AG04450 (cell line): ENCODE data around the gene FSCN2. TPM values are rescaled to one million over a fixed set of nuclear protein-coding genes. Genes with fewer than 3 reads are reported as not detected.

Source experiments
- CTCF ChIA-PET: fragments of 300-600, 350-600 bp; formaldehyde crosslinking; extraction: SDS; loops from one replicate; lab custom pipeline; 2022; ENCODE audit warnings: antibody characterized with exemption, inconsistent platforms; lab: Charles Lee
- POLR2A ChIA-PET: fragments of 350-600 bp; formaldehyde crosslinking; extraction: SDS; loops from one replicate; lab custom pipeline; 2021; ENCODE audit warnings: antibody characterized with exemption, inconsistent platforms; lab: Yijun Ruan, JAX
- DNase-seq: peaks from one replicate; pipeline ENCODE4 v3.0.0-alpha.2; 2011; ENCODE audit warnings: low read depth, low spot score
- H3K27ac ChIP-seq: one replicate; pipeline ENCODE4 v1.5.1; 2012; ENCODE audit warnings: low read depth, low read length, control low read depth
- H3K27me3 ChIP-seq: one replicate; pipeline ENCODE4 v1.6.0; 2012; ENCODE audit warnings: low read length; ENCODE audit not compliant: control insufficient read depth, insufficient read depth
- H3K4me3 ChIP-seq: 2 replicates; pipeline ENCODE4 v1.5.1; 2011; ENCODE audit warnings: mild to moderate bottlenecking, low read depth, low read length, control low read depth
- H3K9me3 ChIP-seq: 2 replicates; pipeline ENCODE4 v1.5.1; 2012; ENCODE audit warnings: low read length; ENCODE audit not compliant: control insufficient read depth, insufficient read depth
- CTCF ChIP-seq: IDR thresholded peaks from 2 replicates; pipeline ENCODE4 v1.5.1; 2011; ENCODE audit warnings: low read depth, low read length, control low read depth, inconsistent platforms
- polyA plus RNA-seq: library from polyadenylated mRNA; depleted of rRNA; stranded (reverse); fragments of >200 nt; gene quantifications from 2 replicates; pipeline ENCODE4 v1.2.3, GENCODE V29; 2011

FSCN2 gene
- polyA plus RNA-seq, 1 experiment: 0.26 TPM

GRCh38 chr17:81502471-81503017, 25.6 kb upstream of the FSCN2 start:
- no peaks in the 10 kb centered on the region for H3K27me3 ChIP-seq
- no peak overlapping the region for H3K27ac ChIP-seq
- ChIA-PET POLR2A (interaction anchor here (0.6 to 1.8 kb wide), 2 partner anchors 10 to 111 kb away, joined by 4 to 6 read pairs; partner anchors contain the start of gene ACTG1), CTCF (interaction anchor here (1.1 kb wide), 1 partner anchor 247 kb away, joined by 3 read pairs; no protein-coding TSS in a partner anchor)
- no peaks in the 10 kb centered on the region; the same call in 1 of the 2 replicates for H3K9me3 ChIP-seq
- TF ChIP-seq CTCF: no peak
- no peak for DNase-seq
- H3K4me3 ChIP-seq: no peak overlapping the region

DNA sequence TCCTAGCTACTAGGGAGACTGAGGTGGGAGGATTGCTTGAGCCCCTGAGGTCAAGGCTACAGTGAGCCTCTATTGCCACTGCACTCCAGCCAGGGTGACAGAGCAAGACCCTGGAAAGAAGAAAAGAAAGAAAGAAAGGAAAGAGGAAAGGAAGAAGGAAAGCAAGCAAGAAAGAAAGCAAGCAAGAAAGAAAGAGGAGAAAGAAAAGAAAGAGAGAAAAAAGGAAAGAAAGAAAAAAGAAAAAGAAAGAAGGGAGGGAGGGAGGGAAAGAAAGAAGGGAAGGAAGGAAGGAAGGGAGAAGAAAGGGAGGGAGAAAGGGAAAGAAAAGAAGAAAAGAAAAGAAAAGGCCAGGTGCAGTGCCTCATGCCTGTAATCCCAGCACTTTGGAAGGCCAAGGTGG, 24.6 kb upstream of the FSCN2 start:
- Histone ChIP-seq H3K9me3 (no peaks in the 10 kb centered on the region; the same call in 1 of the 2 replicates), H3K4me3 (no peak overlapping the region), H3K27me3 (no peaks in the 10 kb centered on the region), H3K27ac (no peak overlapping the region)
- POLR2A ChIA-PET: no interaction called here
- no peak for DNase-seq
- CTCF ChIA-PET: no interaction called here
- no peak for TF ChIP-seq CTCF

DNA sequence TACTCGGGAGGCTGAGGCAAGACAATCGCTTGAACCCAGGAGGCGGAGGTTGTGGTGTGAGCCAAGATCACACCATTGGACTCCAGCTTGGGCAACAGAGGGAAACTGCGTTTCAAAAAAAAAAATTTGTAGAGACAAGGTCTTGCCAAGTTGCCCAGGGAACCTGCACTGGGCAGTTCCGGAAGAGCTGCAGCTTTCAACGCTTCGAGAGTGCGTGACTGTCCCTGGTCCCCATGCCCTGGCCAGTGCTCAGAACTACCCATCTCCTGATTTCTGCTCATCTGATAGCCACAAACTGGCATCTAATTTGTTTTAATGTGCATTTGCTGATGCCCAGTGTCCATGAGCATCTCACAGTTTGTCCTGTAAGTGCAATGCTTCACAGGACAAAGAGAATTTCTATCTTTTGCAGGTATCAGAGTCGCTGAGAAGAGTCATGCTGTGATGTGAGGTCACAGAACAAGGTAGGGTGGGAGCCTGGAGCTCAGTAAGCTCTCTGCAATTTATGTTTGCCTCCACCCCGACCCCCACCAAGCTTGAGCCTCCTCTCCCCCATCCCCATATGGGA, 19.5 kb upstream of the FSCN2 start:
- CTCF ChIA-PET: interaction anchor here (0.7 to 1.2 kb wide), 2 partner anchors 24 to 216 kb away, joined by 3 to 5 read pairs; no protein-coding TSS in a partner anchor
- Histone ChIP-seq H3K4me3 (peak overlapping the region; percentile 96), H3K27ac (peak overlapping the region; percentile 52), H3K9me3 (no peaks in the 10 kb centered on the region), H3K27me3 (no peaks in the 10 kb centered on the region)
- no peak for DNase-seq
- no peak for TF ChIP-seq CTCF
- POLR2A ChIA-PET: interaction anchor here (0.5 to 3.8 kb wide), 11 partner anchors 8 to 362 kb away, joined by 3 to 27 read pairs (median 4); partner anchors contain the start of gene BAHCC1

GRCh38 chr17:81509207-81509971, 18.8 kb upstream of the FSCN2 start:
- no peak for DNase-seq
- Histone ChIP-seq H3K4me3 (peak overlapping the region; percentile 96), H3K27ac (peak overlapping the region; percentile 55), H3K9me3 (no peaks in the 10 kb centered on the region), H3K27me3 (no peaks in the 10 kb centered on the region)
- ChIA-PET CTCF (interaction anchor here (1.2 kb wide), 1 partner anchor 25 kb away, joined by 3 read pairs; no protein-coding TSS in a partner anchor), POLR2A (interaction anchor here (0.5 to 3.8 kb wide), 7 partner anchors 15 to 257 kb away, joined by 3 to 27 read pairs (median 4); partner anchors contain the start of gene BAHCC1)
- TF ChIP-seq CTCF: no peak
